Amygdala (tissue), 56 donors: Measurements from ENCODE around the gene PFKL.
"Not testable (repeated sequence)": the region's sequence is repeated elsewhere in the genome, so short reads cannot be mapped to it uniquely, and the experiment has no call there.

Source experiments
- DNase-seq, 56 donors: peaks; one replicate each; lab custom pipeline; 2025; lab: John Stamatoyannopoulos, UW

The PFKL gene

DNA sequence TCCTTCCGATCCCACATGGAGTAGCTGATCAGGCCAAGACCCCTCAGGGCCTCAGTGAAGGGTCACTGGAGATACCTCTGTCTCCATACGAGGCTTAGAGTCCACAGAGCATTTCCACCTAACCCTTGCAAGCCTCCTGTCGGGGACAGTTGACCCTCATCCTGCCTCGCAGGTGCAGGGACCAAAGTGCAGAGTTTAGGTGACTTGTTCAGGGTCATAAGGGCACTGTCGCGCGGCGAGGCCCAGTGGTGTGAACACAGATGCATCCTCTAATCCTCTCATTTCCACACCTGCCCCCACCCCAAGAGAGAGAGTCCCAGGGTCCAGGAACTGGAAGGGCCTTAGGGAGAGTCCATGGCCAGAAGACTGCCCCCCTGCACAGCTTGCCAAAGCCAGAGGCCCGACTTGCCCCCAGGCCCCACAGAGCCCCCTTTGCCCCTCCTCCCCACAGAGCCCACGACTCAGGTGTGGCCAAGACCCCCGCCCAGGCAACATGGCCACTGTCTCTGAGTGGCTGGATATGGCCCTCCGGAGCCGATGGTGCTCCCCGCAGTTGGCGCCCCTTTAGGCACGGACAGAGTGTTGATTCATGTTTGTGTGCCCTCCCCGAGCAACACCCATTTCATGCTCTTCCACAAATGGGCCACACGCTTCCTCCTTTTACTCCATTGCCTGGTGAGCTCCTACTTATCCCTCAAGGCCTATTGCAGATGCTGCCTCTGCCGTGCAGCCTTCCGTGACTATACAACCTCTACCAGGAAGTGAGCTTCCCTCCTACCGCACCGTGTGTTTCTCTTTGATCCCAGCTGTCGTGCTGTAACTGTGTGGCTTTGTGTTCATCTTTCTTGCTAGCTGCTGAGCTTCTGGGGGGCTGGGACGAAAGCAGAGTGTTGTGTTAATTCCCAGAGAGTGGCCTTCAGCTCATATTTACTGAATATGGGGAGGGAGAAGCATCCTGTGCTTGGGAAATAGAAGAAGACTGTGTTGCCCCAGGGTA, 55.2 kb downstream of the PFKL start:
- DNase-seq: no peak

DNA sequence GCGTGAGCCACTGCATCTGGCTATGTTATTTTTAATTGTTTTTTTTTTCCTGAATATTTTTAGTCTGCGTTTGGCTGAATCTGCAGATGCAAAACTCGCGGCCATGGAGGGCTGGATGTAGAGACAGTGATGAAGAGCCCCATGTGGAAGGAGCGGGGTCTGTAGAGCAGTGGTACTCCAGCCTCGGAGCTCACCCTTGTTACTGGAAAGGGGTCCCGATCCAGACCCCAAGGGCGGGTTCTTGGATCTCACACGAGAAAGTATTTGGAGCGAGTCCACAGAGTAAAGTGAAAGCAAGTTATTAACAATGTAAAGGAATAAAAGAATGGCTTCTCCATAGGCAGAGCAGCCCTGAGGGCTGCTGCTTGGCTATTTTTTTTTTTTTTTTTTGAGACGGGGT, 56.3 kb downstream of the PFKL start:
- no peak for DNase-seq

DNA sequence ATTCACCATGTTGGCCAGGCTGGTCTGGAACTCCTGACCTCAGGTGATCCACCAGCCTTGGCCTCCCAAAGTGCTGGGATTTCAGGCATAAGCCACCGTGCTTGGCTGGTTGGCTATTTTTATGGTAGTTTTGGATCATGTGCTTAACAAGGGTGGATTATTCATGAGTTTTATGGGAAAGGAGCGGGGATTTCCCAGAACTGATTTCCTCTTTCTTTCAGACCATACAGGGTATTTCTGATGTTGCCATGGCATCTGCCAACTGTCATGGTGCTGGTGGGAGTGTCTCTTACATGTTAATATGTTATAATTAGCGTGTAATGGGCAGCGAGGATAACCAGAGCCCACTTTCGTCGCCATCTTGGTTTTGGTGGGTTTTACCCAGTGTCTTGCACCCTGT, 56.8 kb downstream of the PFKL start:
- no peak for DNase-seq

DNA sequence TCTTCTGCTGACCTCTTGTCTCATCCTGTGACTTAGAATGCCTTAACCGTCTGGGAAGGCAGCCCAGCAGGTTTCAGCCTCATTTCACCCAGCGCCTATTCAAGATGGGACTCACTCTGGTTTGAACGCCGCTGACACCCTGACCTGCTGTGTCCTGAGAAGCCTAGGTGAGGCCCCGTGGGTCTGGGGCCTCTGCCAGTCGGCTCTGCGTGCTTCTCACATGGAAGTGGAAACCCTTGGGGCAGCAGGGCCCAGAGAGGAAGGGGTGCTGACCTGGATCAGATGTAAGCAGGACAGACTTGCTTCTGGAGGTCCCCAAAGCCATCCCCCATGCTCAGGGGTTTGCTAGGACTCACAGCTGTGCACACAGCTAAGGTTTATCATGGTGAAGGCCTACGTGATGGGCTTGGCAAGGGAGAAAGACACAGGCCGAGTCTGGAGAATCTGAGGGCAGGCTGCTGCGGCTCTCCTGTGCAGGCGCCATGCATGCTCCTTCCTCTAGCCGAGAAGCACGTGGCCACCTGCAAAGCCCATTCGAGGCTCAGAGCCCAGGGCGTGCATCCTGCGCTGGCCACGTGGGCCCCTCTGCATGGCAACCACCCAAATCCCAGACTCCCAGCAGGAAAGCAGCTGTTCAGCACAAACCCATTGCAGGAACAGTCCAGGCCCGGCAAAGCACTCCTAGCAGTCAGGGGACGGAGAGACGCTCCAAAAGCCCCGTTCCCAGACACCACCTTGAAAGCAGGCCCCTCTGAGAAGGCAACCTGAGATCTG, 57.4 kb downstream of the PFKL start:
- no peak for DNase-seq

DNA sequence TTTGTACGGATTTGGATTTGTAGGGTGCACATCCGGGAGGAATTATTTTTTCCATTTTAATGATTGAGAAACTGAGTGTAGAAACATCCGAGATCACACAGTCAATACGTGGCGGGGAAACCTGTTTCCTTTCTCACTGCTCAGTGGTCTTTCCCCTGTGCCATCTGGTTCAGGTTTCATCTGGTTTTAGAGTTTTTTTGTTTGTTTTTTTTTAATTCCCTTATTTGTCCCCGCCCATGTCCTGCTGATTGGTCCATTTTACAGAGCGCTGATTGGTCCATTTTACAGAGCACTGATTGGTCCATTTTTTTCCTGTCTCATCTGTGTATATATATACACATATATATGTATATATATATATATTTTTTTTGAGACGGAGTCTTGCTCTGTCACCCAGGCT, 59.5 kb downstream of the PFKL start:
- no peak for DNase-seq

DNA sequence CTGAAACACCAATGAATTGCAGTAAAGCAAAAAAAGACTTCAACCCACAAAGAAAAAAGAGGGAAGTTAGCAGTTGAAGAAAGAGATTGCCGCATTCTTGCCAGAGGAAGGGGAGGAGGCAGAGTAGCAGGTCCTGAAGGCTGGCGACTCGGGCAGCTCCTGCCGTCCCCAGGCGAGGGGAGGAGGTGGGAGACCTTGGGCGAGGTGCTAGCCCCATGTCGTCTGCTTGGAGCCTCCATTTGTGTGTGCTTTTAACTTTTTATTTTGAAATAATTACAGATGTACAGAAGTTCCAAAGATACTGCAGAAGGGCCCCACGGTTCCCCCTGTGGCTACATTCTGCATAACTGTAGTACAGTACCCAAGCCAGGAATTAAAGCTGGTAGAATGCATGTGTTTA, 60.3 kb downstream of the PFKL start:
- DNase-seq: no peak

DNA sequence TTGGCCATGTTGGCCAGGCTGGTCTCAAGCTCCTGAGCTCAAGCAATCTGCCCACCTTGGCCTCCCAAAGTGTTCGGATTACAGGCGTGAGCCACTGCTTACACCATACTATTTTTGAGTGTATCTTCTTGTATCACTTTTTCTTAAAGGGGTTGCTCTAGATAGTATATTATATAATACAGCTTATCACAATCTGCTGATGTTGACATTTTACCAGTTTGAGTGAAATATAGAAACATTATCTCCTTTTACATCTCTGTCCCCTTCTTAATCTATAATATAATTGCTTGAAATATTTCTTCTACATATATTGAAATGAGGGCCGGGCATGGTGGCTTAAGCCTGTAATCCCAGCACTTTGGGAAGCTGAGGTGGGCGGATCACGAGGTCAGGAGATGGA, 62.0 kb downstream of the PFKL start:
- not testable (repeated sequence) for DNase-seq

DNA sequence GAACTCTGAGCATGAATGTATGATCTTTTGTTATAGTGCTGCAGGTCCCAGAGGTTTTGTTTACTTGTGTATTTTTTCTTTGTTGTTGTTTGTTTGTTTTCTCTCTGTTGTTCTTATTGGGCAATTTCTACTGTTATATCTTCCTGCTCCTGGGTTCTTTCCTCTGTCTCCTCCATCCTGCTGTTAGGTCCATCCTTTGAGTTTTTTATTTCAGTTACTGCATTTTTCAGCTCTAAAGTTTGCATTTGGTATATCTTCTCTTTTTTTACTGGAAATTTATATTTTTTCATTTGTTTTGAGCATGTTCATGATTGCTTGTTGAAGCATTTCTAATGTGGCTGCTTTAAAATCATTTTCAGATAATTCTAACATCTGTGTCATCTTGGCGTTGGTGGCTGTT, 63.4 kb downstream of the PFKL start:
- no peak for DNase-seq

DNA sequence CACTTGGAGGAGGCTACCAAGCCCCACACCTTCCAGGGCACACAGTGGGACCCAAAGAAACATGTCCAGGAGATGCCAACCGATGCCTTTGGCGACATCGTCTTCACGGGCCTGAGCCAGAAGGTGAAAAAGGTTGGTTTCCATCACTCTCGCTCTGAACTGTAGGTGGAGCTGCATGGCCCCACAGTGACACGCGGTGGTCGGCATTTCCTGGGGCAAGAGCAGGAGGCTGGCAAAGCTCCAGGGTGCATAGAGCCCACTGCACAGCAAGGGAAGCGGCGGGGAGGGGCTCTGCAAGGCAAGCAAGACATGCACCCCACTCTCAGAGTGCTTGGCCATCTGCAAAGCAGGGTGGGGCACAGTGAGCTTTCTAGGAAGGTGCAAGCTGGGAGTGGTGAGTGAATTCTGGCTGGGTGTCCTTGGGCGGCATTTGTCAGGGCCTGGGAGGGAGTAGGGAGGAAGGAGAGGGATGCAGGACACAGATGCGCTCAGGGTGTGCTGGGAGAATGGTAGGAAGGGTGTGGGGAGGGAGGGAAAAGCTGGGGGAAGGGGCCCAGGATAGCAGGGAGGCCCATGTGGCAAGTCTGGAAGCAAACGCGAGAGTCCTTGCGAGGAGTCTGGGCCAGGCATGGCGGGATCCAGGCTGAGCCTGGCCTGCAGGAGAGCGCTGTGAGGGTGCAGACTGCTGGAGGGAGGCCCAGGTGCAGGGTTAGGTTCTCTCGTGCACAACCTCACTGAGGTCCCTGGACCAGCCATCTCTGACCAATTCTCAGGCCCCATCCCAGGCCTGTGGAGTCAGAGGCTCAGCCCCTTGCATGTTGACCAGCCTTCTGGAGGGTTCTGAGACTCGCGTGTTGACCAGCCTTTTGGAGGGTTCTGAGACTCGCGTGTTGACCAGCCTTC, 64.5 kb downstream of the PFKL start:
- no peak for DNase-seq

DNA sequence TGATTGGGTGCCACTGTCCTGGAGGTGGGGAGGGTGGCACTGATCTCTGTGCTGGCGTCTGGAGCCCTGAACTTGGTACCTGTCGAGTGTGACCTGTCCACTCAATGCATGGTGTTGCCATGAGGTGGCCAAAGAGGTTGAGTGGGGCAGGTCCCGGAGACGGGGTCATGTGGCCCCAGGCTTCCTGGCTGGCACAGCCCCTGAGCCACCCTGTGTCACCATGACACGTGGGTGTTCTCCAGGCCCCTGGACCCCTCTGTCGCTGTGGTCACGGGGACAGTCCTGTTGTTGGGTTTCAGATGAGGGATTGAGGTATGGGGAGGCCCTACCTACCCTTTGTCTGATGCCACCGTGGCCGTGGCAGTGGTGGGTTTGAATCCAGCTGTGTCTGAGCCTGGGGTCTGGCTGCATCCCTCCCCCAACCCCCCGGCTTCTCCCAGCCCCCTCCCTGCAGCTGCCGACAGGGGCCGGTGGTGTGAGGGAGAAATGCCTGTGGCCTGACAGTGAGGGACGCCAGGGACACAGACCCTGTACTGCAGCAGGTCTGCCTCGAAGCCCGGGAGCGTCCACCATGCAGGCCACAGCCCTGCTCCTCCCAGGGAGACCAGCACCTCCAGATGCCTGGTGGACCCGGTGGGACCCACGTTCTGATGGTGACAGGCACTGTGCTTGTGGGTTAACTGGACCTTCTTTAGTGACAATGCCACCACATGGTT, 65.6 kb downstream of the PFKL start:
- DNase-seq: no peak

DNA sequence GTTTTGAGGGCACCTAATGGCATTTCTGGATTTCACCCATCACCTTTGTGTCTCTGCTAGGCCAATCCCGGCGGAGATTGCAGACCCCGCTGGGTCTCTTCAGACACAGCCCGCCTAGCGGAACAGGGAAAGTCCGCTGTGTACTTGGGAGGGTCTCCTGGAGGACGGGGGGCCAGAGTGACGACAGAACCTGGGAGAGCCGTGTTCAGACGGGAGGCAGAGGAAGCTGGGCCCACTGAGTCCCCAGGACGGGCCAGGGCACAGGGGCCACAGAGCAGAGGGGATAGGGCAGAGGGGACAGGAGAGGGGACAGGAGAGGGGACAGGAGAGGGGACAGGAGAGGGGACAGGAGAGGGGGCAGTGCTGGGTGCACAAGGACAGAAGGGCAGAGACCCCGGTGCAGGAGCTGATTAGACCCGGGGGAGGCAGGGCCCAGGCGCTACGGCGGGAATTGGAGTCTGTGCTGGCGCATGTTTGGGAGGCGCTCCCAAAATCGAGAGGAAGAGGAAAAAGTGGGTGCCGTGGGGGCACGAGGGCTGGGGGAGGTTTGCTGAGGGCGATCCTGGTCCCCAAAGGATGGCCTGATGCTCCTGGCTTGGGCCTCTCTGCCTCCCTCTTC, 66.2 kb downstream of the PFKL start:
- no peak for DNase-seq

DNA sequence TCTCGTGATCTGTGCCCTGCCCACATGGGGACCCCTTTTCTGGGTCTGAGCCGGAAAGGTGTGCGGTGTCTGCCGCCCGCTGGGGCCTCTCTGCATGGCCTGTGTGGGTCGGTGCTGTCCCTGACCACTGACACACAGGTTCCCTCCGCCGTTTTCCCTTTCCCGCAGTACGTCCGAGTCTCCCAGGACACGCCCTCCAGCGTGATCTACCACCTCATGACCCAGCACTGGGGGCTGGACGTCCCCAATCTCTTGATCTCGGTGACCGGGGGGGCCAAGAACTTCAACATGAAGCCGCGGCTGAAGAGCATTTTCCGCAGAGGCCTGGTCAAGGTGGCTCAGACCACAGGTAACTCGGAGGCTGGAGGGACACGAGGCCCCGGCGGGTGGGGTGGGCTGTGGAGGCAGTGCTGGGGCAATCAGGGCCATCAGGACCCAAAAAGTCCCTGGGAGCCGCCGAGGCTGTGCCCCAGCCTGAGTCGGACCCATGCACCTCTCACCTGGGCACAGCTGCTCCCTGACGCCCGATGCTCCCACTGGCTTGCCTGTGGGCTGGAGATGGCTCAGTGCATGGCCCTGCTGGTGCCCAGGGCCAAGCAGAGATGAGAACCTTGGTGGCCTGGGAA, 66.8 kb downstream of the PFKL start:
- DNase-seq: no peak

DNA sequence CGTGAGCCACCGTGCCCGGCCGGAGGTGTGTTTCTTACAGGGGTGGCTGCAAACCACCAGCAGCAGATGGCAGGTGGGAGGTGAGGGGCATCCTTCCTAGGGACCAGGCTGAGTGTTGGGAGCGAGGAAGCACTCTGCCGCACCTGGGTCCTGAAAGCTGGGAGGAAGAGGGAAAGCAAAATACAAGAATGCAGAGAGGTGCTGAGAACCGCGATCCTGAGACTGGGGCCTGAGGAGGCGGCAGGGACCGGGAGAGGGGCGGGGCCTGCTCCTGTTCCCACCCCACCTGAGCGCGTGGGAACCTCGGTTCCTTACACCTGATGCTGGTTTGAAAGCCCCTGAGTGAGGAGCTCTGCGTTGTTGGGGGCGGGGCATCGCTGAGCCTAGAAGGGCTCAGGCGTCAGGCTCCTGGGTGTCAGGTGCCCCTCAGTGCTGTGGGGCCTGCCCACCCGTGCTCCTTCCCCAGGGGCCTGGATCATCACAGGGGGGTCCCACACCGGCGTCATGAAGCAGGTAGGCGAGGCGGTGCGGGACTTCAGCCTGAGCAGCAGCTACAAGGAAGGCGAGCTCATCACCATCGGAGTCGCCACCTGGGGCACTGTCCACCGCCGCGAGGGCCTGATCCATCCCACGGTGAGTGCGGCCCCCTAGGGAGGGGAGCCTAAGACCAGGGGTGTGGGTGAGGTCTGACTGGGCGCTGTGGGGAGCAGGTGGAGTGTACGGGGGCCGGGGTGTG, 69.0 kb downstream of the PFKL start:
- DNase-seq: peak in 1 of 56 donors; percentile 21

DNA sequence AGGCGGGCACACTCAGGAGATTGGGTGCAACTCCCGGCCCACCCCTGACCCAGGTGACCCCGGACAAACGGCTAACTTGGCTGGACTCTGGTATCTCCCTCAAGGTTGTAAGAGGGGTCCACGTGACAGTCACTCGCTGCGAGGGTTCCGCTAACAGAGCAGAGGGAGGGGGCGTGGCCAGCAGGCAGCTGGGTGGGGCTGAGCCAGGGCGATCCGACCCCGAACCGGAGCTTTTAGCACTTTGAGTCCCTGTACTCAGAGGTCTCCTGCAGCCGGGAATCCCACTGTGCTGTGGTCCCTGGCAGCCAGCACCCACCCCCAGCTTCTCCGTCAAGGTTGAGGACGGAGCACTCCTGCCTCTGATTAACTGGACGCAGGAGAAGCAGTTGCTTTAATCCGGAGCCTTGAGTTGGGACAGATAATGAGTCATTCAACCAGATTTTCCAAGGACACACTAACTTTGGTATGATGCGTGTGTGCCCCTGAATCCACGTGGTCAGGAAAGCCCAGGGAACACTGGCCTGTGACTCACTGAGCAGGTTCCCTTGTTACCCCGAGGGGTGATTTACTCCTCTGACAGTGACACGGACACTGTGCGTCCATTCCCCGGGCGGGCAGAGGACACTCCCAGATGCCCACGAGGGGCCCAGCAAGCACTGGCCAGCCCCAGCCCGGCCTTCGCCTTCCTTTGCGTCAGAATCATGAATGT, 70.3 kb downstream of the PFKL start:
- peak in 2 of 56 donors; percentile 37 to 59 for DNase-seq

DNA sequence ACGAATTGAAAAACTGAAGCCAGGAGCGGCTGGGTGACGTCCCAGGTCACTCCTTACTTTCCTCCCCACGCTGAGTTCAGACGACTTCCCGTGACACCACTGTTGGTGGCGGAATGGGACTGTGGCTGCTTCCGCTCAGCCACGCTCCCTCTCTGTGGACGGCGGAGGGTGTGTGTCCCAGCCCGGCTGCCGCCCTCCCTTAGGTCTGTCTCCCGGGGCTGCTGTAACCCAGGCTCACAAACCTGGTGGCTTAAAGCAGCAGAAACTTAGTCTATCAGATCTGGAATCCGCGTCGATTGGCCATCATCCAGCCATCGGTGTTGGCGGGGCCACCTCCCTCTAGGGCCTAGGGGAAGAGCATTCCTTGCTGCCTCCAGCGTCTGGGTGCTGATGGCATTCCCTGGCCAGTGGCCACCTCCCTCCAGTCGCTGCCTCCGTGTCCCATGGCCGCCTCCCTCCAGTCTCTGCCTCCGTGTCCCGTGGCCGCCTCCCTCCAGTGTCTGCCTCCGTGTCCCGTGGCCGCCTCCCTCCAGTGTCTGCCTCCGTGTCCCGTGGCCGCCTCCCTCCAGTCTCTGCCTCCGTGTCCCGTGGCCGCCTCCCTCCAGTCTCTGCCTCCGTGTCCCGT, 71.0 kb downstream of the PFKL start:
- no peak for DNase-seq

DNA sequence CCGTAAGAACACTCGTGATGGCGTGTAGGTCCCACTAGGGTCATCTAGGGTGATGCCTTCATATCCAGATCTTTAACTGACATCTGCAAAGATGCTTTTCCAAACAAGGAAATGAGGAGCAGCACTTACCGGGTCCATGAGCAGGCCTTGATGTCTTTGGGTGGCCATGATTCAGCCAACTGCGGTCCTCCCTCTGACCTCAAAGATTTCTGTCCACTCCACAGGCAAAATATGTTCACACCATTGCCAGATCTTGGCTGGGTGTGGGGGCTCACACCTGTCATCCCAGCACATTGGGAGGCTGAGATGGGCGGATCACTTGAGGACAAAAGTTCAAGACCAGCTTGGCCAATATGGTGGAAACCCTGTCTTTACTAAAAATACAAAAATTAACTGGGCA, 71.7 kb downstream of the PFKL start:
- DNase-seq: no peak

DNA sequence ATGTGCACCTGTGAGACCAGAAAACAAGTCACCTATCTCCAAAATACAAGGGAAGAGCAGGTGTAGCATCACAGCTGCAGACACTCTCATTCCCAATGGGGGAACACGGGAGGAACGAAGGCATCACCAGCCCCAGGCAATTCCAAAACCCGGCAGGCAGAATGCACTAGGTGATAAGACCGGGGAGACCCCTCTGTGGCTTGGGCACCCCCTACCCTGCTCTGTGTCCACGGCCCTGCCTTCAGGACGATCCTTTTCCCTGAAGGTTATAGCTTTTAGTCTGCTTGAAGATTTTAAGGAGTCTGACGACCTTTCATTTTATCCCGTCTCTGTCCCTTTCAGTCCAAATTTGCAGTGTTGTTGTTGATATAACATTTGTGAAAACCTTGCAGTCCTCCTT, 72.8 kb downstream of the PFKL start:
- no peak for DNase-seq
